HEK293 (cell line): Measurements from ENCODE around the gene ZNF273.

Experiments used
- BCL11B ChIP-seq: fragments of 450-650 bp; formaldehyde crosslinking; IDR thresholded peaks from 2 replicates; pipeline ENCODE4 v1.5.1; 2016; ENCODE audit warnings: low read depth, missing biosample characterization, missing genetic modification characterization
- INSM2 ChIP-seq: fragments of 450-650 bp; formaldehyde crosslinking; IDR thresholded peaks from 2 replicates; pipeline ENCODE4 v1.5.1; 2016; ENCODE audit warnings: missing biosample characterization, missing genetic modification characterization
- REPIN1 ChIP-seq: fragments of 450-650 bp; formaldehyde crosslinking; IDR thresholded peaks from 2 replicates; pipeline ENCODE4 v1.5.1; 2017; ENCODE audit warnings: missing biosample characterization, missing genetic modification characterization, low read depth
- YY2 ChIP-seq: fragments of 450-650 bp; formaldehyde crosslinking; IDR thresholded peaks from 2 replicates; pipeline ENCODE4 v1.5.1; 2016; ENCODE audit warnings: missing biosample characterization, missing genetic modification characterization
- ZBTB10 ChIP-seq: fragments of 450-650 bp; formaldehyde crosslinking; IDR thresholded peaks from 2 replicates; pipeline ENCODE4 v1.5.1; 2016; ENCODE audit warnings: missing biosample characterization, missing genetic modification characterization
- ZBTB21 ChIP-seq: fragments of 450-650 bp; formaldehyde crosslinking; IDR thresholded peaks from 2 replicates; pipeline ENCODE4 v1.5.1; 2017; ENCODE audit warnings: missing biosample characterization, missing genetic modification characterization
- ZNF133 ChIP-seq: fragments of 450-650 bp; formaldehyde crosslinking; IDR thresholded peaks from 2 replicates; pipeline ENCODE4 v1.5.1; 2016; ENCODE audit warnings: missing biosample characterization, missing genetic modification characterization
- ZNF138 ChIP-seq: fragments of 450-650 bp; formaldehyde crosslinking; IDR thresholded peaks from 2 replicates; pipeline ENCODE4 v1.5.1; 2016; ENCODE audit warnings: missing biosample characterization, missing genetic modification characterization, borderline replicate concordance
- ZNF18 ChIP-seq: fragments of 450-650 bp; formaldehyde crosslinking; IDR thresholded peaks from 2 replicates; pipeline ENCODE4 v1.5.1; 2016; ENCODE audit warnings: missing biosample characterization, missing genetic modification characterization
- ZNF19 ChIP-seq: fragments of 450-650 bp; formaldehyde crosslinking; IDR thresholded peaks from 2 replicates; pipeline ENCODE4; 2016; ENCODE audit warnings: missing biosample characterization, missing genetic modification characterization, low read depth
- ZNF24 ChIP-seq: fragments of 450-650 bp; formaldehyde crosslinking; IDR thresholded peaks from 2 replicates; pipeline ENCODE4 v1.5.1; 2016; ENCODE audit warnings: missing biosample characterization, missing genetic modification characterization
- ZNF335 ChIP-seq: fragments of 450-650 bp; formaldehyde crosslinking; conservative IDR thresholded peaks from 2 replicates; pipeline ENCODE4 v1.5.1; 2016; ENCODE audit warnings: missing biosample characterization, missing genetic modification characterization
- ZNF426 ChIP-seq: fragments of 450-650 bp; formaldehyde crosslinking; IDR thresholded peaks from 2 replicates; pipeline ENCODE4 v1.5.1; 2017; ENCODE audit warnings: missing biosample characterization, missing genetic modification characterization, mild to moderate bottlenecking, inconsistent platforms, moderate library complexity
- ZNF433 ChIP-seq: fragments of 450-650 bp; formaldehyde crosslinking; IDR thresholded peaks from 2 replicates; pipeline ENCODE4 v1.5.1; 2016; ENCODE audit warnings: missing biosample characterization, missing genetic modification characterization, low read depth
- ZNF514 ChIP-seq: fragments of 450-650 bp; formaldehyde crosslinking; IDR thresholded peaks from 2 replicates; pipeline ENCODE4 v1.5.1; 2016; ENCODE audit warnings: missing biosample characterization, missing genetic modification characterization
- ZNF518A ChIP-seq: fragments of 450-650 bp; formaldehyde crosslinking; conservative IDR thresholded peaks from 2 replicates; pipeline ENCODE4 v1.5.1; 2016; ENCODE audit warnings: low read depth, missing biosample characterization, missing genetic modification characterization
- ZNF529 ChIP-seq: fragments of 450-650 bp; formaldehyde crosslinking; IDR thresholded peaks from 2 replicates; pipeline ENCODE4 v1.5.1; 2017; ENCODE audit warnings: missing genetic modification characterization, missing biosample characterization; ENCODE audit not compliant: insufficient replicate concordance
- ZNF561 ChIP-seq: fragments of 450-650 bp; IDR thresholded peaks from 2 replicates; pipeline ENCODE4 v1.5.1; 2018; ENCODE audit warnings: missing biosample characterization, missing genetic modification characterization, borderline replicate concordance
- ZNF658 ChIP-seq: fragments of 450-650 bp; formaldehyde crosslinking; IDR thresholded peaks from 2 replicates; pipeline ENCODE4; 2016; ENCODE audit warnings: missing biosample characterization, missing genetic modification characterization
- ZNF660 ChIP-seq: fragments of 450-650 bp; IDR thresholded peaks from 2 replicates; pipeline ENCODE4 v1.5.1; 2018; ENCODE audit warnings: missing biosample characterization, mild to moderate bottlenecking, missing genetic modification characterization
- ZNF664 ChIP-seq: fragments of 450-650 bp; formaldehyde crosslinking; IDR thresholded peaks from 2 replicates; pipeline ENCODE4 v1.5.1; 2016; ENCODE audit warnings: missing biosample characterization, missing genetic modification characterization
- ZNF677 ChIP-seq: fragments of 450-650 bp; IDR thresholded peaks from 2 replicates; pipeline ENCODE4 v1.5.0; 2018; ENCODE audit warnings: missing biosample characterization, mild to moderate bottlenecking, missing genetic modification characterization, moderate library complexity
- ZNF785 ChIP-seq: fragments of 450-650 bp; formaldehyde crosslinking; IDR thresholded peaks from 2 replicates; pipeline ENCODE4 v1.5.1; 2016; ENCODE audit warnings: missing biosample characterization, missing genetic modification characterization
- ZSCAN18 ChIP-seq: fragments of 450-650 bp; formaldehyde crosslinking; IDR thresholded peaks from 2 replicates; pipeline ENCODE4 v1.5.1; 2016; ENCODE audit warnings: missing biosample characterization, missing genetic modification characterization
- ZSCAN23 ChIP-seq: fragments of 450-650 bp; formaldehyde crosslinking; IDR thresholded peaks from 2 replicates; pipeline ENCODE4 v1.5.1; 2016; ENCODE audit warnings: missing biosample characterization, missing genetic modification characterization
- ZSCAN5A ChIP-seq: fragments of 450-650 bp; formaldehyde crosslinking; IDR thresholded peaks from 2 replicates; pipeline ENCODE4 v1.5.1; 2016; ENCODE audit warnings: missing biosample characterization, missing genetic modification characterization

The ZNF273 gene

GRCh38 chr7:64902806-64903721 is at the start of gene ZNF273 (continued):
- TF ChIP-seq INSM2 (tag by site-specific recombination) (no peak), ZNF529 (tag by site-specific recombination) (no peak), ZBTB21 (tag by site-specific recombination) (no peak), ZNF561 (tag by site-specific recombination) (no peak), ZNF514 (tag by site-specific recombination) (no peak), ZNF24 (tag by site-specific recombination) (no peak), ZNF335 (tag by site-specific recombination) (peak; percentile 64), REPIN1 (tag by site-specific recombination) (no peak), ZSCAN5A (no peak), ZSCAN23 (tag by site-specific recombination) (no peak), ZNF785 (tag by site-specific recombination) (no peak), YY2 (tag by site-specific recombination) (no peak), ZNF677 (no peak), ZNF433 (tag by site-specific recombination) (no peak), ZNF18 (tag by site-specific recombination) (peak; percentile 65), ZNF664 (tag by site-specific recombination) (no peak), ZNF658 (tag by site-specific recombination) (no peak), ZBTB10 (tag by site-specific recombination) (no peak), ZSCAN18 (tag by site-specific recombination) (no peak), ZNF518A (tag by site-specific recombination) (no peak), ZNF133 (tag by site-specific recombination) (no peak), ZNF138 (tag by site-specific recombination) (no peak), ZNF660 (no peak), ZNF426 (tag by site-specific recombination) (no peak), ZNF19 (no peak), BCL11B (tag by site-specific recombination) (no peak)
